GM19035 (cell line): ENCODE data around the gene IGFALS.

ENCODE experiments used
- ATAC-seq: cut with Tn5 transposase; IDR thresholded peaks from one replicate; pipeline ENCODE4 v1.9.1; 2021; ENCODE audit not compliant: unreplicated experiment

IGFALS gene

GRCh38 chr16:1790611-1791255, 2.8 kb downstream of the IGFALS start:
- no peak for ATAC-seq

- ATAC-seq, result no peak
Measured at GRCh38 chr16:1790261-1790610, 3.3 kb downstream of the IGFALS start.

- ATAC-seq, result no peak
Measured at GRCh38 chr16:1789643-1790045, 3.9 kb downstream of the IGFALS start.

GRCh38 chr16:1788708-1789100, 4.8 kb downstream of the IGFALS start:
- ATAC-seq, result no peak

GRCh38 chr16:1788095-1788707, 5.3 kb downstream of the IGFALS start:
- no peak for ATAC-seq

- ATAC-seq, result no peak
Measured at GRCh38 chr16:1787322-1788094, 6.0 kb downstream of the IGFALS start.

GRCh38 chr16:1787056-1787321, 6.5 kb downstream of the IGFALS start:
- no peak for ATAC-seq

- no peak for ATAC-seq
Measured at GRCh38 chr16:1786242-1787055, 7.1 kb downstream of the IGFALS start.

- no peak for ATAC-seq
Measured at GRCh38 chr16:1785846-1786170, 7.7 kb downstream of the IGFALS start.

- ATAC-seq, result no peak
Measured at GRCh38 chr16:1784977-1785845, 8.3 kb downstream of the IGFALS start.

GRCh38 chr16:1782408-1783264, 10.9 kb downstream of the IGFALS start, which contains the start of the genes NUBP2 and SPSB3:
NUBP2 (plus strand) TSS chr16:1782960; CDS start chr16:1783021, 61 bp downstream.
SPSB3 (minus strand) TSS chr16:1782571; CDS start chr16:1781483, 1,088 bp downstream.
- peak; percentile 87 for ATAC-seq

GRCh38 chr16:1781758-1782407, 11.6 kb downstream of the IGFALS start:
- ATAC-seq, result peak; percentile 1

- ATAC-seq, result no peak
Measured at GRCh38 chr16:1781254-1781653, 12.3 kb downstream of the IGFALS start.

GRCh38 chr16:1780677-1781072, 12.8 kb downstream of the IGFALS start:
- no peak for ATAC-seq

GRCh38 chr16:1779741-1780676, 13.5 kb downstream of the IGFALS start:
- no peak for ATAC-seq

GRCh38 chr16:1779234-1779701, 14.2 kb downstream of the IGFALS start:
- ATAC-seq, result no peak

GRCh38 chr16:1778200-1779179, 15.0 kb downstream of the IGFALS start:
- ATAC-seq, result no peak
